K562 (cell line): ENCODE measurements around the gene FMO1. TPM values are rescaled to one million over a fixed set of nuclear protein-coding genes. Genes with fewer than 3 reads are reported as not detected.

Experiments used
- ATAC-seq: fragments of 200-7000 bp; cut with Tn5 transposase; 3 replicates; pipeline ENCODE4 v1.9.1; 2020; ENCODE audit warnings: moderate library complexity
- BruUV-seq: library from RNA; stranded (reverse); fragments of 400-500 nt; replicated peaks from 2 replicates; lab custom pipeline; 2021; lab: Mats Ljungman, UMichigan
- CTCF ChIA-PET: fragments of 300-600 bp; formaldehyde crosslinking; extraction: SDS; loops from one replicate; lab custom pipeline; 2021; ENCODE audit warnings: low intra/inter-chr PET ratio; lab: Yijun Ruan, JAX
- POLR2A ChIA-PET: fragments of 300-600, 350-650 bp; sonication (Branson Sonifier 250); formaldehyde crosslinking; extraction: SDS; loops from one replicate; lab custom pipeline; 2021; ENCODE audit warnings: antibody characterized with exemption, inconsistent platforms; lab: Yijun Ruan, JAX
- DNase-seq, 4 experiments: peaks; one replicate each; pipeline versions ENCODE4 v3.0.0 to v3.0.0-alpha.2; 2011 to 2018; ENCODE audit warnings: low spot score in 3 of 4, mixed read lengths in 3 of 4; ENCODE audit errors: extremely low read depth in 1 of 4
- FAIRE-seq: peaks from 2 replicates; lab custom pipeline; 2011; peaks lifted over from hg19 to GRCh38; lab: Jason Lieb, UNC
- H2AFZ ChIP-seq: 2 replicates; pipeline ENCODE4 v1.6.0; 2011; ENCODE audit warnings: low read depth, low read length, control low read depth, inconsistent platforms
- H3K27ac ChIP-seq: fragments of 200-600 bp; 3 replicates; pipeline ENCODE4 v1.8.0; 2011; ENCODE audit warnings: low read depth, mild to moderate bottlenecking, control low read depth, inconsistent platforms, low read length, moderate library complexity, mixed read lengths; ENCODE audit errors: extremely low read depth
- H3K27me3 ChIP-seq, 2 experiments: fragments of 300-600 bp in 1 of 2; 2 replicates in 1 of 2; 3 replicates in 1 of 2; pipeline versions ENCODE4 v1.6.0 to v1.8.0; 2011; ENCODE audit warnings: inconsistent platforms in 2 of 2, low read length in 2 of 2, mild to moderate bottlenecking in 1 of 2, mixed read lengths in 1 of 2, moderate library complexity in 1 of 2; ENCODE audit not compliant: control insufficient read depth in 2 of 2, insufficient read depth in 2 of 2
- H3K36me3 ChIP-seq: fragments of 300-600 bp; 3 replicates; pipeline ENCODE4 v1.8.0; 2011; ENCODE audit warnings: mild to moderate bottlenecking, low read length, inconsistent platforms; ENCODE audit not compliant: control insufficient read depth, insufficient read depth
- H3K4me1 ChIP-seq, 2 experiments: fragments of 200-600 bp in 1 of 2; replicated peaks in 1 of 2; 2 replicates in 1 of 2; 3 replicates in 1 of 2; pipeline versions ENCODE4 v1.5.1 to v1.8.0; 2011; ENCODE audit warnings: inconsistent platforms in 2 of 2, low read length in 2 of 2, mild to moderate bottlenecking in 1 of 2, mixed read lengths in 1 of 2, moderate library complexity in 1 of 2; ENCODE audit not compliant: control insufficient read depth in 2 of 2, insufficient read depth in 2 of 2
- H3K4me2 ChIP-seq: 2 replicates; pipeline ENCODE4 v1.6.1; 2011; ENCODE audit warnings: low read length, control low read depth, inconsistent platforms, mixed read lengths; ENCODE audit not compliant: insufficient read depth
- H3K4me3 ChIP-seq: fragments of 200-600 bp; sonication (generic), shearing (Covaris generic); 2 replicates; pipeline ENCODE4 v1.5.1; 2016; ENCODE audit warnings: control low read depth, inconsistent platforms
- H3K79me2 ChIP-seq: fragments of 200-600 bp; 3 replicates; pipeline ENCODE4 v1.8.0; 2011; ENCODE audit warnings: low read length, inconsistent platforms; ENCODE audit not compliant: control insufficient read depth, insufficient read depth
- H3K9ac ChIP-seq, 2 experiments: 2 replicates each; pipeline versions ENCODE4 v1.6.0 to v1.6.1; 2011; ENCODE audit warnings: low read depth in 2 of 2, low read length in 2 of 2, control low read depth in 1 of 2, inconsistent platforms in 1 of 2, mild to moderate bottlenecking in 1 of 2, mixed read lengths in 1 of 2; ENCODE audit not compliant: insufficient read depth in 1 of 2
- H3K9me1 ChIP-seq: one replicate; pipeline ENCODE4 v1.6.0; 2011; ENCODE audit warnings: inconsistent platforms, mild to moderate bottlenecking, low read length, moderate library complexity; ENCODE audit not compliant: control insufficient read depth, insufficient read depth
- H3K9me3 ChIP-seq: replicated peaks from 2 replicates; pipeline ENCODE4 v1.5.1; 2011; ENCODE audit warnings: low read depth, low read length, inconsistent platforms; ENCODE audit not compliant: control insufficient read depth, insufficient read depth
- H4K20me1 ChIP-seq: replicated peaks from 2 replicates; pipeline ENCODE4 v1.6.1; 2011; ENCODE audit warnings: low read length, inconsistent platforms, mixed read lengths; ENCODE audit not compliant: control insufficient read depth, insufficient read depth
- ARHGAP35 ChIP-seq: fragments of 450-650 bp; IDR thresholded peaks from 2 replicates; pipeline ENCODE4 v1.6.1; 2018; ENCODE audit not compliant: partially characterized antibody
- COPS2 ChIP-seq: fragments of 450-650 bp; conservative IDR thresholded peaks from 2 replicates; pipeline ENCODE4 v1.6.1; 2016; ENCODE audit warnings: mild to moderate bottlenecking, moderate library complexity
- JUN ChIP-seq, 2 experiments: sonication (generic) in 1 of 2; formaldehyde crosslinking in 1 of 2; IDR thresholded peaks; 2 replicates each; pipeline versions ENCODE4 v1.6.1 to v1.8.0; 2012 to 2022; ENCODE audit warnings: borderline replicate concordance in 2 of 2, mild to moderate bottlenecking in 2 of 2, improper control_type of control experiment in 1 of 2, low read depth in 1 of 2, low read length in 1 of 2, missing genetic modification reagents in 1 of 2
- KAT8 ChIP-seq: fragments of 450-650 bp; IDR thresholded peaks from 2 replicates; pipeline ENCODE4 v1.6.1; 2016; ENCODE audit warnings: low read depth, mild to moderate bottlenecking
- MEIS2 ChIP-seq: fragments of 450-650 bp; IDR thresholded peaks from 2 replicates; pipeline ENCODE4 v1.6.1; 2014; ENCODE audit warnings: mild to moderate bottlenecking; ENCODE audit not compliant: partially characterized antibody
- NR2F6 ChIP-seq: fragments of 450-650 bp; formaldehyde crosslinking; IDR thresholded peaks from 2 replicates; pipeline ENCODE4 v1.4.0; 2020; ENCODE audit warnings: mild to moderate bottlenecking
- POLR2G ChIP-seq: fragments of 200-400 bp; formaldehyde crosslinking; IDR thresholded peaks from 2 replicates; pipeline ENCODE4 v1.6.1; 2017; ENCODE audit warnings: low read depth, mild to moderate bottlenecking, antibody characterized with exemption, low read length, moderate library complexity
- PRMT5 ChIP-seq: sonication (generic); formaldehyde crosslinking; IDR thresholded peaks from 2 replicates; pipeline ENCODE4 v1.5.0; 2020; ENCODE audit warnings: missing genetic modification reagents
- SMAD3 ChIP-seq: fragments of 450-650 bp; formaldehyde crosslinking; conservative IDR thresholded peaks from 2 replicates; pipeline ENCODE4 v1.4.0; 2020; ENCODE audit warnings: mild to moderate bottlenecking
- ZFPM2 ChIP-seq: fragments of 250-450 bp; sonication (Bioruptor Pico); IDR thresholded peaks from 2 replicates; pipeline ENCODE4 v1.5.1; 2022; ENCODE audit warnings: mild to moderate bottlenecking
- ZNF184 ChIP-seq: sonication (generic); formaldehyde crosslinking; IDR thresholded peaks from 2 replicates; pipeline ENCODE4 v1.5.0; 2020; ENCODE audit warnings: missing genetic modification reagents
- WGBS: fragments of 100-300 bp; shearing (Covaris generic); methylation state at CpG from one replicate; pipeline ENCODE4 v1.1.6; 2016; ENCODE audit warnings: low coverage, mixed read lengths; ENCODE audit not compliant: insufficient coverage; ENCODE audit errors: missing lambda C conversion rate; 5-methylcytosine and 5-hydroxymethylcytosine counted together
- in situ Hi-C: fragments of 300-500 bp; cut with MboI; formaldehyde crosslinking; loops from 4 replicates; pipeline ENCODE4 v1.15.0; 2018; ENCODE audit warnings: inconsistent platforms, mixed read lengths
- intact Hi-C: fragments of 100-400 bp; cut with micrococcal nuclease; formaldehyde crosslinking; loops from 2 replicates; pipeline ENCODE4 v1.14.2; 2022
- polyA plus RNA-seq, 8 experiments: library from polyadenylated mRNA; depleted of rRNA in 4 of 8; stranded (reverse) in 5 of 8; unstranded in 3 of 8; fragments of >200 nt; fragmentation: Nextera tagmentation in 2 of 8; fragmentation: Illumina TruSeq in 1 of 8; extraction: Ambion mirVana in 2 of 8; extraction: Trizol in 1 of 8; gene quantifications; 2 replicates each; pipeline versions ENCODE4 v1.2.1 to v1.2.3, GENCODE V29; 2011 to 2014; ENCODE audit warnings: inconsistent platforms in 1 of 8, missing spikeins in 1 of 8
- total RNA-seq, 7 experiments: library from RNA; depleted of rRNA in 6 of 7; stranded (reverse); fragments of >200 nt in 6 of 7; fragmentation: Illumina TruSeq in 2 of 7; extraction: Trizol in 2 of 7; gene quantifications; 2 replicates each; pipeline versions ENCODE4 v1.2.1 to v1.2.3, GENCODE V29; 2011 to 2021; ENCODE audit warnings: low replicate concordance in 1 of 7
- TF ChIP-seq, protein P1 (sequence below): fragments of 250-450 bp; sonication (Bioruptor Pico); IDR thresholded peaks from 2 replicates; pipeline ENCODE4 v1.5.0; 2021; ENCODE audit warnings: mild to moderate bottlenecking, moderate library complexity
- TF ChIP-seq, protein P2 (sequence below): fragments of 450-650 bp; IDR thresholded peaks from 2 replicates; pipeline ENCODE4 v1.6.1; 2016; ENCODE audit warnings: mild to moderate bottlenecking
- TF ChIP-seq, protein P3 (sequence below): fragments of 450-650 bp; conservative IDR thresholded peaks from 2 replicates; pipeline ENCODE4 v1.6.1; 2016; ENCODE audit warnings: missing genetic modification characterization, low read depth, mild to moderate bottlenecking, missing compliant biosample characterization, moderate library complexity

The FMO1 gene
- total and polyA plus RNA-seq, 9 of the 15 experiments (the other 6 are each of a cell fraction or from before 2014, with no cell fraction given) = not detected

DNA sequence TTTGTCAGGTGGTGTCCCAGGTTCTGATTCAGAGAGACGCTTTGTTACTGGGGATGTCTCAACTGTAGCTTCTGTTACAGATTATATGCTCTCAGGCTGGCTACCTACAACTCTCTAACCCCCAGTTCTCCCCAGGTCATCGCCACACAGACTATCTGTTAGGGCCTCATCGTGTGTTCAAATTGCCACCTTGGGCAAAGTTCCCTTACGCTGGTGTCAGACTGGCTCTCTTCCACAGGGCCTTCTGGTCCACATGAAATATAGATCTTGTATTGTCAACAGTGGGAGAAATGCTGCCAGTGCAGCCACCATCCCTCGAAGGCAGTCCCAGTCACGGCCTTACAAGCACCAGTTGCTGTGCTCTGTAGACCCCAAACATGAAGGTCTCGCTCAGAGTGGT, 81.0 kb downstream of the FMO1 start:
- Histone ChIP-seq H3K4me2 (no peak overlapping the region), H2AFZ (no peak overlapping the region), H3K9ac (no peak overlapping the region), H3K9me3 (no peaks in the 10 kb centered on the region), H3K79me2 (no peaks in the 10 kb centered on the region), H3K27ac (no peak overlapping the region), H3K4me3 (no peak overlapping the region), H4K20me1 (no peaks in the 10 kb centered on the region), H3K4me1 (no peaks in the 10 kb centered on the region), H3K27me3 (no peaks in the 10 kb centered on the region), H3K36me3 (no peaks in the 10 kb centered on the region), H3K9me1 (no peaks in the 10 kb centered on the region)
- in situ Hi-C loops (no loop called here), intact Hi-C loops (no loop called here)
- no peak for FAIRE-seq
- POLR2A ChIA-PET = no interaction called here
- WGBS = 2% methylated on average over 7 of the region's 7 CpGs
- BruUV-seq = no TSS peak
- DNase-seq = no peak
- CTCF ChIA-PET = no interaction called here
- no peak for ATAC-seq
- TF ChIP-seq, protein P1, sequence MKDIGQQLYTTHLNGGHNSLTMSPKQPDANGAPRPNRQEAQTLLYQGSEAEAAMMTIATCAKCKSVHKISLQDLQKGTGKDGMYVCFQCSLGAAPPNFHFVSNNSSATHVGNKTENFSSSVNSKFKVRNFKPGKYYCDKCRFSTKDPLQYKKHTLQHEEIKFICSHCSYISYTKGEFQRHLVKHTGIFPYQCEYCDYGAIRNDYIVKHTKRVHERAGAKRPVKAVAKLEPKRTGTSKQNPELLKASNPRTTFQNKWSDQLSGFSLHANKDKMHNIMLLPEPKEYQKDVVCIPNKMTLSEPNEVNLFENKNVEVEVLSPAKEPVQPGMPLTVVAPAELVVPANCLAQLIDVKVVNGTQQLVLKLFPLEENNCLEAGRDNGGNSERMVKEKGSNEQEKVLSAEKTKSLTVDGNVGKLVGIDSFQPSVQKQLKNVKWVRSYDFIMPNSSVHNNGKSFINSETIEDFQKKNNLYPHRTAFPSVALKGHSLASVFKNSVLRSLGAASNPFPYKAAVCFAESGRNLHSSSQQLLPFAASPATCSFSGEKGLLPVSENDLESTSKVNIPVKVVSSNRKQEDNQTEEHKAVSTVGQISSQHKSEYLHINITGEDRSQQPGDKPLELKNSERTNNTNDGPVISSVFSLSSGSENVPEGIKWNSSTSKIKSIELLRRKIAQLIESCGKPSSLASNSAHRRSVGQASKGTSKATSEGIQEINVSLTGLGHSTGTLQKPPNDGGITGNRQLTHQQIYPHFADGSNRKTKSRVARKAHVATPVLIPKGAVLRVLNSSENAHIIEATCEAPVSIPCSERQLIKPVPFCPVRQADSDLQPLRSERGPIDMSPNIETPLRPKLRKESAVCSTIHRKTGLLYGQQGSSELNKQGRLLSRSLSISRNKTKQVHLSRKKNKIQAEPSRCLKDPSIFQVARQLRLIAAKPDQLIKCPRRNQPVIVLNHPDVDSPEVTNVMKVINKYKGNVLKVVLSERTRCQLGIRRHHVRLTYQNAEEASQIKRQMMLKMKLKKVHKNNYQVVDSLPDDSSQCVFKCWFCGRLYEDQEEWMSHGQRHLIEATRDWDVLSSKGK = no peak
- TF ChIP-seq ARHGAP35 (no peak), KAT8 (no peak), COPS2 (no peak), SMAD3 (CRISPR knock-in tag) (no peak), JUN (IDR thresholded peaks at IDR 0.05; ENCODE audit: borderline replicate concordance, low read depth, low read length) (no peak), JUN (CRISPR knock-in tag; IDR thresholded peaks at IDR 0.05; ENCODE audit: borderline replicate concordance) (no peak), POLR2G (no peak), MEIS2 (no peak), ZFPM2 (no peak), PRMT5 (CRISPR knock-in tag) (no peak), ZNF184 (no peak), NR2F6 (CRISPR knock-in tag) (no peak)
- TF ChIP-seq, protein P2, sequence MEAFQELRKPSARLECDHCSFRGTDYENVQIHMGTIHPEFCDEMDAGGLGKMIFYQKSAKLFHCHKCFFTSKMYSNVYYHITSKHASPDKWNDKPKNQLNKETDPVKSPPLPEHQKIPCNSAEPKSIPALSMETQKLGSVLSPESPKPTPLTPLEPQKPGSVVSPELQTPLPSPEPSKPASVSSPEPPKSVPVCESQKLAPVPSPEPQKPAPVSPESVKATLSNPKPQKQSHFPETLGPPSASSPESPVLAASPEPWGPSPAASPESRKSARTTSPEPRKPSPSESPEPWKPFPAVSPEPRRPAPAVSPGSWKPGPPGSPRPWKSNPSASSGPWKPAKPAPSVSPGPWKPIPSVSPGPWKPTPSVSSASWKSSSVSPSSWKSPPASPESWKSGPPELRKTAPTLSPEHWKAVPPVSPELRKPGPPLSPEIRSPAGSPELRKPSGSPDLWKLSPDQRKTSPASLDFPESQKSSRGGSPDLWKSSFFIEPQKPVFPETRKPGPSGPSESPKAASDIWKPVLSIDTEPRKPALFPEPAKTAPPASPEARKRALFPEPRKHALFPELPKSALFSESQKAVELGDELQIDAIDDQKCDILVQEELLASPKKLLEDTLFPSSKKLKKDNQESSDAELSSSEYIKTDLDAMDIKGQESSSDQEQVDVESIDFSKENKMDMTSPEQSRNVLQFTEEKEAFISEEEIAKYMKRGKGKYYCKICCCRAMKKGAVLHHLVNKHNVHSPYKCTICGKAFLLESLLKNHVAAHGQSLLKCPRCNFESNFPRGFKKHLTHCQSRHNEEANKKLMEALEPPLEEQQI = no peak
- TF ChIP-seq, protein P3, sequence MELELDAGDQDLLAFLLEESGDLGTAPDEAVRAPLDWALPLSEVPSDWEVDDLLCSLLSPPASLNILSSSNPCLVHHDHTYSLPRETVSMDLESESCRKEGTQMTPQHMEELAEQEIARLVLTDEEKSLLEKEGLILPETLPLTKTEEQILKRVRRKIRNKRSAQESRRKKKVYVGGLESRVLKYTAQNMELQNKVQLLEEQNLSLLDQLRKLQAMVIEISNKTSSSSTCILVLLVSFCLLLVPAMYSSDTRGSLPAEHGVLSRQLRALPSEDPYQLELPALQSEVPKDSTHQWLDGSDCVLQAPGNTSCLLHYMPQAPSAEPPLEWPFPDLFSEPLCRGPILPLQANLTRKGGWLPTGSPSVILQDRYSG = no peak
